ENCODE measurements around the gene AKR1C3. TPM values are rescaled to one million over a fixed set of nuclear protein-coding genes. Genes with fewer than 3 reads are reported as not detected.

The AKR1C3 gene
- total and polyA plus RNA-seq, 2 experiments from 2014 or later, result 53.5 to 54.6 TPM

GRCh38 chr10:5079306-5079830 is 14.8 kb upstream of the AKR1C3 start:
- Histone ChIP-seq H2AFZ (no peak overlapping the region), H3K36me3 (replicated peaks; ENCODE audit: insufficient read depth, low read depth) (no peaks in the 10 kb centered on the region), H3K27me3 (no peaks in the 10 kb centered on the region), H3K9me2 (replicated peaks; ENCODE audit: insufficient read depth) (no peaks in the 10 kb centered on the region), H3K79me2 (no peaks in the 10 kb centered on the region), H4K20me1 (ENCODE audit: insufficient read depth, poor library complexity, severe bottlenecking) (no peaks in the 10 kb centered on the region), H3K9me3 (ENCODE audit: low read depth) (no peaks in the 10 kb centered on the region), H3K4me2 (peak overlapping the region; percentile 61), H3K4me3 (no peak overlapping the region), H3K4me1 (ENCODE audit: insufficient read depth) (peaks cover 34% of the 10 kb centered on the region), H3K27ac (peak overlapping the region; percentile 72)
- TF ChIP-seq EZH2phosphoT487 (IDR thresholded peaks at IDR 0.05; ENCODE audit: low read depth, severe bottlenecking, unreplicated experiment), result no peak
- TF ChIP-seq, protein P1, sequence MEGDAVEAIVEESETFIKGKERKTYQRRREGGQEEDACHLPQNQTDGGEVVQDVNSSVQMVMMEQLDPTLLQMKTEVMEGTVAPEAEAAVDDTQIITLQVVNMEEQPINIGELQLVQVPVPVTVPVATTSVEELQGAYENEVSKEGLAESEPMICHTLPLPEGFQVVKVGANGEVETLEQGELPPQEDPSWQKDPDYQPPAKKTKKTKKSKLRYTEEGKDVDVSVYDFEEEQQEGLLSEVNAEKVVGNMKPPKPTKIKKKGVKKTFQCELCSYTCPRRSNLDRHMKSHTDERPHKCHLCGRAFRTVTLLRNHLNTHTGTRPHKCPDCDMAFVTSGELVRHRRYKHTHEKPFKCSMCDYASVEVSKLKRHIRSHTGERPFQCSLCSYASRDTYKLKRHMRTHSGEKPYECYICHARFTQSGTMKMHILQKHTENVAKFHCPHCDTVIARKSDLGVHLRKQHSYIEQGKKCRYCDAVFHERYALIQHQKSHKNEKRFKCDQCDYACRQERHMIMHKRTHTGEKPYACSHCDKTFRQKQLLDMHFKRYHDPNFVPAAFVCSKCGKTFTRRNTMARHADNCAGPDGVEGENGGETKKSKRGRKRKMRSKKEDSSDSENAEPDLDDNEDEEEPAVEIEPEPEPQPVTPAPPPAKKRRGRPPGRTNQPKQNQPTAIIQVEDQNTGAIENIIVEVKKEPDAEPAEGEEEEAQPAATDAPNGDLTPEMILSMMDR (IDR thresholded peaks at IDR 0.05; ENCODE audit: poor library complexity), result no peak
- no peak for TF ChIP-seq EZH2 (IDR thresholded peaks at IDR 0.05; ENCODE audit: borderline replicate concordance)
- WGBS (ENCODE audit: low lambda C conversion rate, missing lambda C conversion rate), result 41% methylated on average over 2 of the region's 2 CpGs
- peak; percentile 10 for DNase-seq (ENCODE audit: low spot score)

DNA sequence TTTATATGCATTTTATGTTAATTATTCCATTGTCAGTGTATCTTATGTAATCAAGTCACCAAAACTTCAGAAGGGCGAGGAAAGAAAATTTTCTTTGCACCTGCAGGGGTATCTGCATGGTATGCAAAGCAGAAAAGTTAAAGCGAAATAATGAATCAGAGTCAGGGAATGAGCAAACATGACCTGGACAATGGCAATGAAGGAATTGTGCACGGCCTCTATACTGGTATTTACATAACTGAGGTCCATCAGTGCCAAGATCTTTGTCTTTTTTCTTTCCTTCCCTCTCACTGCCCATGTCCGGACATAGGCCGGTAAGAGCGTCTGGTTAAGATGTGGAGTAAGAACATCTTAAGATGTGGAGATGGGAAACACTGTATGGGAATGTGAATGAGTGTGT is 14.4 kb upstream of the AKR1C3 start:
- Histone ChIP-seq H3K4me1 (ENCODE audit: insufficient read depth) (peaks cover 34% of the 10 kb centered on the region), H2AFZ (no peak overlapping the region), H3K4me3 (no peak overlapping the region), H4K20me1 (ENCODE audit: insufficient read depth, poor library complexity, severe bottlenecking) (no peaks in the 10 kb centered on the region), H3K27me3 (no peaks in the 10 kb centered on the region), H3K9me3 (ENCODE audit: low read depth) (no peaks in the 10 kb centered on the region), H3K4me2 (peak overlapping the region; percentile 61), H3K27ac (peak overlapping the region; percentile 72), H3K36me3 (replicated peaks; ENCODE audit: insufficient read depth, low read depth) (no peaks in the 10 kb centered on the region), H3K79me2 (no peaks in the 10 kb centered on the region), H3K9me2 (replicated peaks; ENCODE audit: insufficient read depth) (no peaks in the 10 kb centered on the region)
- DNase-seq (ENCODE audit: low spot score), result peak; percentile 20
- TF ChIP-seq, protein P1 (IDR thresholded peaks at IDR 0.05; ENCODE audit: poor library complexity), result no peak
- TF ChIP-seq EZH2phosphoT487 (IDR thresholded peaks at IDR 0.05; ENCODE audit: low read depth, severe bottlenecking, unreplicated experiment) (no peak), EZH2 (IDR thresholded peaks at IDR 0.05; ENCODE audit: borderline replicate concordance) (no peak)
- 68% methylated on average over 6 of the region's 6 CpGs for WGBS (ENCODE audit: low lambda C conversion rate, missing lambda C conversion rate)

GRCh38 chr10:5081091-5081490 is 13.1 kb upstream of the AKR1C3 start:
- H3K9me3 ChIP-seq (ENCODE audit: low read depth), result no peaks in the 10 kb centered on the region
- no peak for DNase-seq (ENCODE audit: low spot score)
- H3K9me2 ChIP-seq (replicated peaks; ENCODE audit: insufficient read depth), result no peaks in the 10 kb centered on the region
- 92% methylated on average over 1 of the region's 1 CpG for WGBS (ENCODE audit: low lambda C conversion rate, missing lambda C conversion rate)
- TF ChIP-seq EZH2 (IDR thresholded peaks at IDR 0.05; ENCODE audit: borderline replicate concordance) (no peak), EZH2phosphoT487 (IDR thresholded peaks at IDR 0.05; ENCODE audit: low read depth, severe bottlenecking, unreplicated experiment) (no peak)
- TF ChIP-seq, protein P1 (IDR thresholded peaks at IDR 0.05; ENCODE audit: poor library complexity), result no peak
- no peak overlapping the region for H3K4me2 ChIP-seq
- no peak overlapping the region for H3K4me3 ChIP-seq
- no peak overlapping the region for H2AFZ ChIP-seq
- H4K20me1 ChIP-seq (ENCODE audit: insufficient read depth, poor library complexity, severe bottlenecking), result no peaks in the 10 kb centered on the region
- H3K36me3 ChIP-seq (replicated peaks; ENCODE audit: insufficient read depth, low read depth), result no peaks in the 10 kb centered on the region
- peaks cover 34% of the 10 kb centered on the region for H3K4me1 ChIP-seq (ENCODE audit: insufficient read depth)
- H3K27ac ChIP-seq, result peak overlapping the region; percentile 47
- no peaks in the 10 kb centered on the region for H3K79me2 ChIP-seq
- no peaks in the 10 kb centered on the region for H3K27me3 ChIP-seq

Measured in hepatocyte (in vitro differentiated cells).